CD14-positive monocyte (primary cell): ENCODE results near the gene DTYMK. TPM values are rescaled to one million over a fixed set of nuclear protein-coding genes. Genes with fewer than 3 reads are reported as not detected.

ENCODE experiments used
- DNase-seq, 3 donors: peaks; one replicate each; pipeline ENCODE4 v3.0.0-alpha.2; 2011 to 2022
- H2AFZ ChIP-seq: 2 replicates; pipeline ENCODE4 v1.6.0; 2012; ENCODE audit warnings: mild to moderate bottlenecking, low read depth, low read length, inconsistent platforms; ENCODE audit not compliant: insufficient read depth, poor library complexity, severe bottlenecking
- H3K27ac ChIP-seq, 2 donors: 1 replicate in 1 of 2; 2 replicates in 1 of 2; pipeline ENCODE4 v1.5.1; 2012 to 2013; ENCODE audit warnings: low read length in 2 of 2, control low read depth in 1 of 2, inconsistent platforms in 1 of 2, low read depth in 1 of 2, mild to moderate bottlenecking in 1 of 2
- H3K27me3 ChIP-seq, 2 donors: one replicate each; pipeline versions ENCODE4 v1.6.0 to v1.6.1; 2011 to 2013; ENCODE audit warnings: low read length in 2 of 2; ENCODE audit not compliant: control insufficient read depth in 2 of 2, insufficient read depth in 2 of 2
- H3K36me3 ChIP-seq, 2 donors: replicated peaks in 1 of 2; 1 replicate in 1 of 2; 2 replicates in 1 of 2; pipeline versions ENCODE4 v1.5.1 to v1.6.1; 2012 to 2013; ENCODE audit warnings: low read length in 2 of 2, control low read depth in 1 of 2, inconsistent platforms in 1 of 2, mild to moderate bottlenecking in 1 of 2; ENCODE audit not compliant: insufficient read depth in 2 of 2, control insufficient read depth in 1 of 2
- H3K4me1 ChIP-seq, 2 donors: 1 replicate in 1 of 2; 2 replicates in 1 of 2; pipeline versions ENCODE4 v1.5.1 to v1.6.1; 2012 to 2013; ENCODE audit warnings: low read length in 2 of 2, control low read depth in 1 of 2, inconsistent platforms in 1 of 2, mild to moderate bottlenecking in 1 of 2, moderate library complexity in 1 of 2; ENCODE audit not compliant: insufficient read depth in 2 of 2, control insufficient read depth in 1 of 2
- H3K4me2 ChIP-seq: replicated peaks from 2 replicates; pipeline ENCODE3; 2012; ENCODE audit warnings: low read length, moderate library complexity, mild to moderate bottlenecking; ENCODE audit not compliant: poor library complexity, severe bottlenecking; ENCODE audit errors: extremely low read depth
- H3K4me3 ChIP-seq, 3 experiments: fragments of 200-600 bp in 1 of 3; sonication (generic) in 1 of 3; replicated peaks in 1 of 3; 1 replicate in 2 of 3; 2 replicates in 1 of 3; pipeline ENCODE4 v1.5.1; 2011 to 2013; ENCODE audit warnings: low read length in 3 of 3, mild to moderate bottlenecking in 3 of 3, control low read depth in 2 of 3, low read depth in 2 of 3, inconsistent platforms in 1 of 3, moderate library complexity in 1 of 3
- H3K79me2 ChIP-seq: 2 replicates; pipeline ENCODE4 v1.6.0; 2012; ENCODE audit warnings: mild to moderate bottlenecking, control low read depth, inconsistent platforms, low read length, moderate library complexity; ENCODE audit not compliant: insufficient read depth
- H3K9ac ChIP-seq: 2 replicates; pipeline ENCODE4 v1.6.0; 2017; ENCODE audit warnings: low read length, mild to moderate bottlenecking; ENCODE audit not compliant: insufficient read depth, poor library complexity, severe bottlenecking
- H3K9me3 ChIP-seq, 2 donors: replicated peaks in 1 of 2; 1 replicate in 1 of 2; 2 replicates in 1 of 2; pipeline versions ENCODE4 v1.5.1 to v1.6.1; 2012 to 2013; ENCODE audit warnings: low read length in 2 of 2, control low read depth in 1 of 2; ENCODE audit not compliant: control insufficient read depth in 1 of 2, insufficient read depth in 1 of 2
- H4K20me1 ChIP-seq: 2 replicates; pipeline ENCODE4 v1.6.0; 2012; ENCODE audit warnings: mild to moderate bottlenecking, low read length, control low read depth, moderate library complexity; ENCODE audit not compliant: insufficient read depth
- H3K27ac Mint-ChIP-seq, 7 donors: one replicate each; pipeline ENCODE4 v1.8.0; 2020; ENCODE audit warnings: mild to moderate bottlenecking in 7 of 7, mixed read lengths in 7 of 7, moderate library complexity in 6 of 7, inconsistent platforms in 2 of 7
- H3K27me3 Mint-ChIP-seq, 3 donors: one replicate each; pipeline ENCODE4 v1.8.0; 2021 to 2022; ENCODE audit warnings: low read depth in 3 of 3, mild to moderate bottlenecking in 3 of 3, mixed read lengths in 3 of 3, moderate library complexity in 3 of 3, inconsistent platforms in 1 of 3
- H3K36me3 Mint-ChIP-seq, 2 donors: one replicate each; pipeline ENCODE4 v1.8.0; 2020; ENCODE audit warnings: mixed read lengths in 2 of 2, inconsistent platforms in 1 of 2, mild to moderate bottlenecking in 1 of 2
- H3K4me1 Mint-ChIP-seq: one replicate; pipeline ENCODE4 v1.8.0; 2020; ENCODE audit warnings: mild to moderate bottlenecking, mixed read lengths
- H3K4me3 Mint-ChIP-seq, 2 donors: one replicate each; pipeline ENCODE4 v1.8.0; 2020; ENCODE audit warnings: mild to moderate bottlenecking in 2 of 2, mixed read lengths in 2 of 2, moderate library complexity in 1 of 2
- H3K9me3 Mint-ChIP-seq, 7 donors: one replicate each; pipeline ENCODE4 v1.8.0; 2020 to 2022; ENCODE audit warnings: mixed read lengths in 7 of 7, mild to moderate bottlenecking in 6 of 7, moderate library complexity in 6 of 7, inconsistent platforms in 2 of 7
- WGBS: methylation state at CpG from one replicate; pipeline ENCODE4 v1.1.5; 2013; ENCODE audit warnings: missing lambda C conversion rate; ENCODE audit not compliant: insufficient coverage; 5-methylcytosine and 5-hydroxymethylcytosine counted together
- intact Hi-C, 2 donors: fragments of 100-400 bp; cut with micrococcal nuclease; formaldehyde crosslinking; loops; one replicate each; pipeline versions ENCODE4 v1.15.0 to v1.15.1; 2023
- polyA plus RNA-seq, 3 donors: library from polyadenylated mRNA; depleted of rRNA in 1 of 3; unstranded in 2 of 3; stranded (reverse) in 1 of 3; fragments of 300-500 nt in 2 of 3; fragments of >200 nt in 1 of 3; fragmentation: Illumina TruSeq in 2 of 3; gene quantifications; 1 replicate in 2 of 3; 2 replicates in 1 of 3; pipeline ENCODE4 v1.2.3, GENCODE V29; 2012 to 2021
- TF ChIP-seq, protein P1 (sequence below): fragments of 200-600 bp; IDR thresholded peaks from one replicate; pipeline ENCODE4 v1.8.0; 2022; ENCODE audit warnings: antibody characterized with exemption, mild to moderate bottlenecking

The DTYMK gene
- polyA plus RNA-seq, 3 donors, result 13.0 to 23.5 (median 18.7) TPM

DNA sequence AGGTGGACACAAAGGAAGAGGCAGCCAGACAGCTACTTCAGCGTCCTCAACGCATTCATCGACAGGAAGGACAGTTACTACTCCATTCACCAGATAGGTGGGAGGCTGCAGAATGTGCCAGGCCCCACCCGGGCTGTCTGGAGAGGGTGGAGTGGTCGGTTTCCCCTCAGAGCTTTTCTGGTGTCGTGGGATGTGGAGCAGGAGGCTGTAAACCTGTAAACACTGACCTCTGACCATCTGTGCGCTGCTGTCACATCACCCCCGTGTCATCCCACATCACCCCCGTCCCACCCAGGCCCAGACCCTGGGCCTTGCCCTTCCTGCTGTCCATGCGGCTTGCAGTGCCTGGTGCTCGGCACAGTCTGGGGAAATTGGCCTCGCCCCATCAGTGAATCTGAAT, 32.1 kb downstream of the DTYMK start:
- TF ChIP-seq, protein P1, sequence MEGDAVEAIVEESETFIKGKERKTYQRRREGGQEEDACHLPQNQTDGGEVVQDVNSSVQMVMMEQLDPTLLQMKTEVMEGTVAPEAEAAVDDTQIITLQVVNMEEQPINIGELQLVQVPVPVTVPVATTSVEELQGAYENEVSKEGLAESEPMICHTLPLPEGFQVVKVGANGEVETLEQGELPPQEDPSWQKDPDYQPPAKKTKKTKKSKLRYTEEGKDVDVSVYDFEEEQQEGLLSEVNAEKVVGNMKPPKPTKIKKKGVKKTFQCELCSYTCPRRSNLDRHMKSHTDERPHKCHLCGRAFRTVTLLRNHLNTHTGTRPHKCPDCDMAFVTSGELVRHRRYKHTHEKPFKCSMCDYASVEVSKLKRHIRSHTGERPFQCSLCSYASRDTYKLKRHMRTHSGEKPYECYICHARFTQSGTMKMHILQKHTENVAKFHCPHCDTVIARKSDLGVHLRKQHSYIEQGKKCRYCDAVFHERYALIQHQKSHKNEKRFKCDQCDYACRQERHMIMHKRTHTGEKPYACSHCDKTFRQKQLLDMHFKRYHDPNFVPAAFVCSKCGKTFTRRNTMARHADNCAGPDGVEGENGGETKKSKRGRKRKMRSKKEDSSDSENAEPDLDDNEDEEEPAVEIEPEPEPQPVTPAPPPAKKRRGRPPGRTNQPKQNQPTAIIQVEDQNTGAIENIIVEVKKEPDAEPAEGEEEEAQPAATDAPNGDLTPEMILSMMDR, result no peak
- Histone ChIP-seq H3K4me3 (no peak overlapping the region), H2AFZ (no peak overlapping the region), H4K20me1 (peaks cover 22% of the 10 kb centered on the region), H3K9me3 (no peaks in the 10 kb centered on the region), H3K4me1 (no peaks in the 10 kb centered on the region), H3K4me2 (no peak overlapping the region), H3K27me3 (no peaks in the 10 kb centered on the region), H3K79me2 (peaks cover 16% of the 10 kb centered on the region), H3K36me3 (peaks cover 78 to 89% of the 10 kb centered on the region in 2 donors), H3K27ac (no peak overlapping the region), H3K9ac (no peak overlapping the region)
- peak overlapping the region in 1 of 7 donors; percentile 48 for H3K27ac Mint-ChIP-seq
- H3K9me3 Mint-ChIP-seq, result no peaks in the 10 kb centered on the region
- DNase-seq, result no peak
- H3K4me1 Mint-ChIP-seq, result no peaks in the 10 kb centered on the region
- H3K4me3 Mint-ChIP-seq, result no peak overlapping the region
- intact Hi-C loops, result no loop called here
- H3K36me3 Mint-ChIP-seq, result peaks cover 79 to 86% of the 10 kb centered on the region in 2 donors
- peaks cover 0 to 4% (median 0%) of the 10 kb centered on the region in 3 donors for H3K27me3 Mint-ChIP-seq
- 100% methylated on average over 3 of the region's 12 CpGs for WGBS

DNA sequence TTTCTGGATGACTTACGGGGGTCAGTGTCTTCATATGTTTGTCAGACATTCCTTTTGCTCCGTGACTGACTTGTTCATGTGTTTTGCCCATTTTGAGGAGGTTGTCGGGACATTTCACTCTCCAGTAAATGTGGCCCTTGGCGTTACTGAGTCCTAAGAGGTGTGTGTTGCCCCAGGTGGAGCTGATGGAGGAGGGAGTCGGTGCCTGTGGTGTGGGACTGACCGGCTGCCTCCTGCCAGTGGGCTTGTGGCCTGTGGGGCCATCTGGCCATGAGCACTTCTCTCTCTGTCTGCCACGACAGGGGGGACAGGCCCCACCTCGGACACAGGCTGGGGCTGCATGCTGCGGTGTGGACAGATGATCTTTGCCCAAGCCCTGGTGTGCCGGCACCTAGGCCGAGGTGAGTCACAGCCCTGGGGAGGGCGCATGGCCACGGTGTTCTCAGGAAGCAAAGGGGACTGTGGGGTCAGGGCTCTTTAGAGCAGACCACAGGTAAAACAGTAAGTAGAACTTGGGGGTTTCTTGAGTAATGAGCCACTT, 33.3 kb downstream of the DTYMK start:
- Histone ChIP-seq H3K4me3 (no peak overlapping the region), H3K4me2 (no peak overlapping the region), H3K36me3 (peaks cover 65 to 76% of the 10 kb centered on the region in 2 donors), H2AFZ (no peak overlapping the region), H3K9me3 (no peaks in the 10 kb centered on the region), H3K9ac (no peak overlapping the region), H3K4me1 (no peaks in the 10 kb centered on the region), H3K27me3 (no peaks in the 10 kb centered on the region), H3K27ac (no peak overlapping the region), H4K20me1 (peaks cover 35% of the 10 kb centered on the region), H3K79me2 (peaks cover 28% of the 10 kb centered on the region)
- H3K27me3 Mint-ChIP-seq, result peaks cover 0 to 4% (median 0%) of the 10 kb centered on the region in 3 donors
- intact Hi-C loops, result no loop called here
- no peaks in the 10 kb centered on the region for H3K4me1 Mint-ChIP-seq
- H3K4me3 Mint-ChIP-seq, result no peak overlapping the region
- 99% methylated on average over 13 of the region's 13 CpGs for WGBS
- H3K27ac Mint-ChIP-seq, result peak overlapping the region in 1 of 7 donors; percentile 21
- no peaks in the 10 kb centered on the region for H3K9me3 Mint-ChIP-seq
- TF ChIP-seq, protein P1, result no peak
- no peak for DNase-seq
- peaks cover 68 to 73% of the 10 kb centered on the region in 2 donors for H3K36me3 Mint-ChIP-seq
